Gastrocnemius medialis (tissue), 4 donors: ENCODE results near the gene PLXNB1. TPM values are rescaled to one million over a fixed set of nuclear protein-coding genes. Genes with fewer than 3 reads are reported as not detected.

ENCODE experiments used
- ATAC-seq, 2 donors: fragments of 150-250 bp; one replicate each; pipeline ENCODE4 v1.9.1; 2016
- DNase-seq, 2 donors: peaks; one replicate each; pipeline ENCODE4 v3.0.0-alpha.2; 2019
- H3K27ac ChIP-seq, 4 donors: fragments of 200-600 bp; sonication (generic); 1 replicate in 1 of 4; 2 replicates in 3 of 4; pipeline ENCODE4 v1.5.1; 2016 to 2018; ENCODE audit warnings: mild to moderate bottlenecking in 2 of 4, moderate library complexity in 1 of 4
- H3K27me3 ChIP-seq, 3 donors: fragments of 200-600 bp; sonication (generic) in 2 of 3; 1 replicate in 1 of 3; 2 replicates in 2 of 3; pipeline versions ENCODE4 v1.5.1 to v1.6.0; 2016 to 2019; ENCODE audit warnings: mild to moderate bottlenecking in 1 of 3, moderate library complexity in 1 of 3
- H3K36me3 ChIP-seq, 2 donors: fragments of 200-600 bp; sonication (generic) in 1 of 2; one replicate each; pipeline ENCODE4 v1.5.1; 2017 to 2018
- H3K4me1 ChIP-seq, 2 donors: fragments of 200-600 bp; sonication (generic) in 1 of 2; one replicate each; pipeline ENCODE4 v1.5.1; 2016 to 2017; ENCODE audit warnings: mild to moderate bottlenecking in 2 of 2
- H3K4me3 ChIP-seq, 4 donors: fragments of 200-600 bp; sonication (generic) in 3 of 4; 1 replicate in 1 of 4; 2 replicates in 3 of 4; pipeline ENCODE4 v1.5.1; 2016 to 2019; ENCODE audit warnings: mild to moderate bottlenecking in 2 of 4
- H3K9me3 ChIP-seq, 3 donors: fragments of 200-600 bp; sonication (generic) in 2 of 3; 1 replicate in 1 of 3; 2 replicates in 2 of 3; pipeline ENCODE4 v1.5.1; 2016 to 2019
- POLR2A ChIP-seq, 2 donors: fragments of 450-650 bp; IDR thresholded peaks; one replicate each; pipeline ENCODE4 v1.6.1; 2017; ENCODE audit warnings: antibody characterized with exemption in 2 of 2, mild to moderate bottlenecking in 2 of 2, moderate library complexity in 2 of 2
- in situ Hi-C, 4 donors: fragments of 200-750 bp; cut with MboI; loops; one replicate each; pipeline versions ENCODE4 v1.15.0 to v1.8.0; 2017; ENCODE audit warnings: low sequenced_read_pairs in 4 of 4
- intact Hi-C: fragments of 100-400 bp; cut with DNase I; formaldehyde crosslinking; loops from one replicate; pipeline ENCODE4 v1.15.1; 2023; ENCODE audit warnings: low total_unique reads
- total RNA-seq, 4 donors: library from RNA; depleted of rRNA; stranded (reverse); fragments of >200 nt; gene quantifications; one replicate each; pipeline versions ENCODE4 v1.1.0 to v1.2.3, GENCODE V29; 2016
- TF ChIP-seq, protein P1 (sequence below), 5 experiments: fragments of 450-650 bp in 3 of 5; fragments of 200-600 bp in 2 of 5; sonication (generic) in 2 of 5; IDR thresholded peaks in 4 of 5; conservative IDR thresholded peaks in 1 of 5; 1 replicate in 4 of 5; 2 replicates in 1 of 5; pipeline ENCODE4 v1.5.1; 2016 to 2019; ENCODE audit warnings: antibody characterized with exemption in 5 of 5, mild to moderate bottlenecking in 3 of 5, moderate library complexity in 3 of 5

PLXNB1 gene
- total RNA-seq, 4 donors from 2014 or later, result 2.8 to 7.2 (median 3.5) TPM

DNA sequence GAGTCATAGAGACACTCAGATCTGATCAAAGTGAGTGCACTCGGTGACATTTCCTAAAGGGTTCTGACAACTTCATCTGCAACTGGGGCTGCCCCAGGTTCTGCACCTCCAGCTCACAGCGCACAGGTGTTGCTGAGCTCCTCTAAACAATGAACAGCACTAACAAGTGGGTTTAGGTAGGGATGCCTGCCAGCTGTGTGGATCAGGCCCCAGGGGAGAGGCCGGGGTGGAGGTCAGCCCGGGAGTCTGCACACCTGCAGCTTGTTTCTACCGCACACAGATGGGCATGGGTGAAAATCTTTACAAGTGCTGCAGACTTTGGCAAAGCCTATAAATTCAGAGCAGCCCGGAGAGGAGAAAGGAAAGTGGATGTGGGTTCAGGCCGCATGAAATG, 57.5 kb downstream of the PLXNB1 start:
- no peaks in the 10 kb centered on the region for H3K4me1 ChIP-seq
- no peak for ATAC-seq
- H3K9me3 ChIP-seq, result no peaks in the 10 kb centered on the region
- no peak overlapping the region for H3K4me3 ChIP-seq
- TF ChIP-seq, protein P1, sequence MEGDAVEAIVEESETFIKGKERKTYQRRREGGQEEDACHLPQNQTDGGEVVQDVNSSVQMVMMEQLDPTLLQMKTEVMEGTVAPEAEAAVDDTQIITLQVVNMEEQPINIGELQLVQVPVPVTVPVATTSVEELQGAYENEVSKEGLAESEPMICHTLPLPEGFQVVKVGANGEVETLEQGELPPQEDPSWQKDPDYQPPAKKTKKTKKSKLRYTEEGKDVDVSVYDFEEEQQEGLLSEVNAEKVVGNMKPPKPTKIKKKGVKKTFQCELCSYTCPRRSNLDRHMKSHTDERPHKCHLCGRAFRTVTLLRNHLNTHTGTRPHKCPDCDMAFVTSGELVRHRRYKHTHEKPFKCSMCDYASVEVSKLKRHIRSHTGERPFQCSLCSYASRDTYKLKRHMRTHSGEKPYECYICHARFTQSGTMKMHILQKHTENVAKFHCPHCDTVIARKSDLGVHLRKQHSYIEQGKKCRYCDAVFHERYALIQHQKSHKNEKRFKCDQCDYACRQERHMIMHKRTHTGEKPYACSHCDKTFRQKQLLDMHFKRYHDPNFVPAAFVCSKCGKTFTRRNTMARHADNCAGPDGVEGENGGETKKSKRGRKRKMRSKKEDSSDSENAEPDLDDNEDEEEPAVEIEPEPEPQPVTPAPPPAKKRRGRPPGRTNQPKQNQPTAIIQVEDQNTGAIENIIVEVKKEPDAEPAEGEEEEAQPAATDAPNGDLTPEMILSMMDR (IDR thresholded peaks at IDR 0.05 in 4 of 5, conservative IDR thresholded peaks at IDR 0.05 in 1 of 5), result no peak
- TF ChIP-seq POLR2A (IDR thresholded peaks at IDR 0.05), result no peak
- DNase-seq, result no peak
- H3K27me3 ChIP-seq, result no peaks in the 10 kb centered on the region
- intact Hi-C loops, result no loop called here
- H3K36me3 ChIP-seq, result no peaks in the 10 kb centered on the region
- no peak overlapping the region for H3K27ac ChIP-seq
- in situ Hi-C loops, result loop anchor here in 1 of 4 donors (25.0 kb wide), 1 partner anchor 1640 kb away; no protein-coding TSS in a partner anchor

DNA sequence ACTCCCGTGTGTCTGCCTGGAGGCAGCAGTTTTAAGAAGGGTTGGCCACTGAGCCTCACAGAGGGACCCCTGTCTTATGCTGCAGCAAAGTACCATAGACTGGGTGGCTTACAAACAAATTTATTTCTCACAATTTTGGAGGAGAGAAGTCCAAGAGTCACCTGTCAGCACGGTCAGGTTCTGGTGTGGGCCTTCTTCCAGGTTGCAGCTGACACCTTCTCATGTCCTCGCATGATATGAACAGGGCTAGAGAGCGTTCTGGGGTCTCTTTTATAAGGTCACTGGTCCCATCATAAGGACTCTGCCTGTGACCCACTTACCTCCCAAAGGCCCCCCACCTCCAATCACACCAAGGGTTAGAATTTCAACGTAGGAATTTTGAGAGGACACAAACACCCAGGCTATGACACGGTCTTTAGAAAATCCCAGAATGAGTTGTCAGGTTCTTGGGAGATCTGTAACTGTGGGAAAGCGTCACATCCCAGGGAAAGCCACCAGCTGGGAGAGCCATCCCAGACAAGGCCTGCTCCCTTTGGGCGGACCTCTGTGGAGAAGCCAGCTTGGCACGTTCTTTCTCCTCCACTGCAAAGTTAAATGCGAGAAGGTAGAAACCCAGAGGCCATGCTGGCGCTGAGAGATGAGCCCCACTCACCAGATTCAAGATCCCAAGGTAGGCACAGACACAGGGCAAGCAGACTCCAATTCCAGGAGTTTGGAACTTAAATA, 58.1 kb downstream of the PLXNB1 start, which contains the start of gene FBXW12:
Gene FBXW12, plus strand, starts transcription at position 569 of the 726 bp plus-strand sequence. CDS start 549 bp downstream, outside the sequence.
- ATAC-seq, result no peak
- in situ Hi-C loops, result loop anchor here in 1 of 4 donors (25.0 kb wide), 1 partner anchor 1640 kb away; no protein-coding TSS in a partner anchor

DNA sequence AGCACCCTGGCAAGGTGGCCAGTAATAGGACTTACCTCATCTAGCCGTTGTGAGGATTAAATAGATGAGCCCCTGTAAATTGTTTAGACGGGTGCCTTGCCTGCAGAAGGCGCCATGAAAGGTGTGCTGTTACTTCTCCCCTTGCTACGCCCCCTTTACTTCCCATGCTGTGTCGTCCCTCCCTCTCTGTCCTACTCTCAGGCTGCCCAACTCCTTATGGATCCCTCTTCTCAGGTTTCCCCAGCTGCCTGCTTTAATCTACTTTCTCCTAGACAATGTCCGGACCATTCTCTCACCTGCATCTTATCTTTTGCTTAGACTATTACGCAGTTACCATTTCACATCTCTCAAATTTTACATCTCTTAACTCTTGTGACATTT, 59.6 kb downstream of the PLXNB1 start:
- TF ChIP-seq, protein P1 (IDR thresholded peaks at IDR 0.05 in 4 of 5, conservative IDR thresholded peaks at IDR 0.05 in 1 of 5), result no peak
- TF ChIP-seq POLR2A (IDR thresholded peaks at IDR 0.05), result no peak
- Histone ChIP-seq H3K27ac (no peak overlapping the region), H3K4me1 (no peaks in the 10 kb centered on the region), H3K9me3 (no peaks in the 10 kb centered on the region), H3K4me3 (no peak overlapping the region), H3K36me3 (no peaks in the 10 kb centered on the region), H3K27me3 (no peaks in the 10 kb centered on the region)
- no peak for ATAC-seq
- no peak for DNase-seq
- in situ Hi-C loops, result loop anchor here in 1 of 4 donors (25.0 kb wide), 1 partner anchor 1642 kb away; no protein-coding TSS in a partner anchor
- intact Hi-C loops, result no loop called here

More for the DNA sequence above, 58.1 kb downstream of the PLXNB1 start, which contains the start of gene FBXW12:
- H3K27me3 ChIP-seq, result no peaks in the 10 kb centered on the region
- TF ChIP-seq, protein P1 (IDR thresholded peaks at IDR 0.05 in 4 of 5, conservative IDR thresholded peaks at IDR 0.05 in 1 of 5), result no peak
- no peak for TF ChIP-seq POLR2A (IDR thresholded peaks at IDR 0.05)
- no peak within 1 kb of the TSS for H3K27ac ChIP-seq
- H3K9me3 ChIP-seq, result no peaks in the 10 kb centered on the region
- H3K36me3 ChIP-seq, result no peaks in the 10 kb centered on the region
- DNase-seq, result no peak
- H3K4me3 ChIP-seq, result no peak within 1 kb of the TSS
- no peaks in the 10 kb centered on the region for H3K4me1 ChIP-seq
- intact Hi-C loops, result no loop called here

DNA sequence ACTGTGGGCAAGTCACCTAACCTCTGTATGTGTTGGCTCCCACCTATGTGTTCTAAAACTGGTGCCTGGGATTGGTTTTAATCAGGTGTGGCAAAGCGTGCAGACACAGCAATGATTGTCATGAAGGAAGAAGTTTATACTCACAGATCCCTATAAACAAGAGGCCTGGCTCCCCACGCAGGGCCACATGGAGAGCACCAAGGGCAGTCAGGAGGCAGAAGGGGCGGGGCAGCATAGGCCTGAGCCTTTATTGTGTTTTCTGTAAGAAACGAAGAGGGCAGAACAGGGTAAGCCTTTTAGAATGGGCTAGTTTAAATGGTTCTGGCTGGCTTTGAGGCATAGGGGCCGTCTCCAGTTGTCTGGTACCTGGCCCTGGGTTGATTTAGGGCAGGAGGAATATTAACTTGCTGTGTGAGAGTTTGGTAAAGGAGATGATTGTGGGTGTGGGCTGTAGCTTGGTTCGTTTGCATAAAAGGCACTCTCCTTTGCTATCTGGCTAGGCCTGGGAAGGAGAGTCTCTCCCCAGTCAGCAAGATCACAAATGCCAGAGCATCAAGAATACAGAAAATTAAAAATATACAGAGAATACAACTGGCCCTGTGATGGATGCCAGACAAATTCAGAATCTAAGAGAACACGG, 60.1 kb downstream of the PLXNB1 start:
- in situ Hi-C loops, result loop anchor here in 1 of 4 donors (25.0 kb wide), 1 partner anchor 1642 kb away; no protein-coding TSS in a partner anchor
- no peaks in the 10 kb centered on the region for H3K9me3 ChIP-seq
- no peaks in the 10 kb centered on the region for H3K27me3 ChIP-seq
- TF ChIP-seq, protein P1 (IDR thresholded peaks at IDR 0.05 in 4 of 5, conservative IDR thresholded peaks at IDR 0.05 in 1 of 5), result no peak
- no peak for TF ChIP-seq POLR2A (IDR thresholded peaks at IDR 0.05)
- H3K4me1 ChIP-seq, result no peaks in the 10 kb centered on the region
- intact Hi-C loops, result no loop called here
- DNase-seq (no peak), ATAC-seq (no peak)
- no peak overlapping the region for H3K4me3 ChIP-seq
- no peak overlapping the region for H3K27ac ChIP-seq
- H3K36me3 ChIP-seq, result no peaks in the 10 kb centered on the region
